ENCODE measurements around the gene NOTUM.

DNA sequence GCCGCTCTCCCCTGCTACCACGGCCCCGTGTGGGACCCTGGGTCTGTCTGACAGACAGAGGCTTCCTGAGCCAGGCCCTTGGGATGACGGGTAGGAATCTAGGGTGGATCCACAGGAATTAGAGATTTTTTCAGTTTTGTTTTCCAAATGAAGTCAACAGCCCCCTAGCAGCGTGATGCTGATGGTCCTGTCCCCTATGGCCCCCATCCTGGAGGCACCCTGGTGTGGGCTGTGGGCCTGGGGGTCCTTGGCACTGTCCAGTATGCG is 46.2 kb upstream of the NOTUM start:
- TF ChIP-seq, protein P1, sequence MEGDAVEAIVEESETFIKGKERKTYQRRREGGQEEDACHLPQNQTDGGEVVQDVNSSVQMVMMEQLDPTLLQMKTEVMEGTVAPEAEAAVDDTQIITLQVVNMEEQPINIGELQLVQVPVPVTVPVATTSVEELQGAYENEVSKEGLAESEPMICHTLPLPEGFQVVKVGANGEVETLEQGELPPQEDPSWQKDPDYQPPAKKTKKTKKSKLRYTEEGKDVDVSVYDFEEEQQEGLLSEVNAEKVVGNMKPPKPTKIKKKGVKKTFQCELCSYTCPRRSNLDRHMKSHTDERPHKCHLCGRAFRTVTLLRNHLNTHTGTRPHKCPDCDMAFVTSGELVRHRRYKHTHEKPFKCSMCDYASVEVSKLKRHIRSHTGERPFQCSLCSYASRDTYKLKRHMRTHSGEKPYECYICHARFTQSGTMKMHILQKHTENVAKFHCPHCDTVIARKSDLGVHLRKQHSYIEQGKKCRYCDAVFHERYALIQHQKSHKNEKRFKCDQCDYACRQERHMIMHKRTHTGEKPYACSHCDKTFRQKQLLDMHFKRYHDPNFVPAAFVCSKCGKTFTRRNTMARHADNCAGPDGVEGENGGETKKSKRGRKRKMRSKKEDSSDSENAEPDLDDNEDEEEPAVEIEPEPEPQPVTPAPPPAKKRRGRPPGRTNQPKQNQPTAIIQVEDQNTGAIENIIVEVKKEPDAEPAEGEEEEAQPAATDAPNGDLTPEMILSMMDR (IDR thresholded peaks at IDR 0.05): no peak
- TF ChIP-seq EP300 (IDR thresholded peaks at IDR 0.05) (no peak), POLR2AphosphoS5 (IDR thresholded peaks at IDR 0.05) (no peak), POLR2A (IDR thresholded peaks at IDR 0.05; ENCODE audit: low read depth) (no peak)

All from esophagus muscularis mucosa (tissue), 4 donors.